Suppressor macrophage (primary cell): ENCODE measurements around the gene RNU5B-1.

ENCODE experiments used
- DNase-seq, 4 experiments: peaks; one replicate each; pipeline ENCODE4 v3.0.0-alpha.2; 2020 to 2022

RNU5B-1 gene

DNA sequence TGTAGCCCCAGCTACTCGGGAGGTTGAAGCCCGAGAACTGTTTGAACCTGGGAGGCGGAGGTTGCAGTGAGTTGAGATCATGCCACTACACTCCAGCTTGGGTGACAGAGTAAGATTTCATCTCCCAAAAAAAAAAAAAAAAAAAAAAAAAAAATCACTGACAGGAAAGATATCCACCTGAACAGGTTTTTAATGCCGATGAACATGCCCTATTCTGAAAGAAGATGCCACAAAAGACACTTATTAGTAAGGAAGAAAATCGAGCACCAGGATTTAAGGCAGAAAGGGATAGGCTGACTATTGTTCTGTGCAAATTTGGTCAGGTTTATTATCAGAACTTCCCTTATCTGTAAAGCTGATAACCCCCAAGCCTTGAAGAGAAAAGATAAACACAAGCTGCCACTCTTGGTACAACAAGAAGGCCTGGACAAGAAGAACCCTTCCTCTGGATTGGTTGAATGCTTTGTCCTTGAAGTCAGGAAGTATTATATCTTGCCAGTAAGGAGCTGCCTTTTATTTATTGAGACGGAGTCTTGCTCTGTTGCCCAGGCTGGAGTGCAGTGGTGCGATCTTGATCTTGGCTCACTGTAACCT is 15.1 kb upstream of the RNU5B-1 start:
- no peak for DNase-seq

- no peak for DNase-seq
These were observed 14.2 kb upstream of the RNU5B-1 start for GRCh38 chr15:65290228-65290627.

GRCh38 chr15:65292938-65293518 is 11.4 kb upstream of the RNU5B-1 start:
- DNase-seq: no peak

GRCh38 chr15:65298731-65299130 is 5.7 kb upstream of the RNU5B-1 start:
- DNase-seq: no peak

DNA sequence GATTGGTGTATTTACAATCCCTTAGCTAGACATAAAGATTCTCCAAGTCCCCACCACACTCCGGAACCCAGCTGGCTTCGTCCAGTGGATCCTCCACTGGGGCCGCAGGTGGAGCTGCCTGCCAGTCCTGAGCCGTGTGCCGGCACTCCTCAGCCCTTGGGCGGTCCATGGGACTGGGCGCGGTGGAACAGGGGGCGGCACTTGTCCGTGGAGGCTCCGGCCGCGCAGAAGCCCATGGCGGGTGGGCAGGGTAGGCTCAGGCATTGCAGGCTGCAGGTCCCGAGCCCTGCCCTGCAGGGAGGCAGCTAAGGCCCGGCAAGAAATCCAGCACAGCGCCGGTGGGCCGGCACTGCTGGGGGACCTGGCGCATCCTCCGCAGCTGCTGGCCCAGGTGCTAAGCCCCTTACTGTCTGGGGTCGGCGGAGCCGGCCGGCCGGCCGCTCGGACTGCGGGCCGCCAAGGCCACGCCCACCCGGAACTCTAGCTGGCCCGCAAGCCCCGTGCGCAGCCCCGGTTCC is 3.5 kb upstream of the RNU5B-1 start:
- DNase-seq: no peak

DNA sequence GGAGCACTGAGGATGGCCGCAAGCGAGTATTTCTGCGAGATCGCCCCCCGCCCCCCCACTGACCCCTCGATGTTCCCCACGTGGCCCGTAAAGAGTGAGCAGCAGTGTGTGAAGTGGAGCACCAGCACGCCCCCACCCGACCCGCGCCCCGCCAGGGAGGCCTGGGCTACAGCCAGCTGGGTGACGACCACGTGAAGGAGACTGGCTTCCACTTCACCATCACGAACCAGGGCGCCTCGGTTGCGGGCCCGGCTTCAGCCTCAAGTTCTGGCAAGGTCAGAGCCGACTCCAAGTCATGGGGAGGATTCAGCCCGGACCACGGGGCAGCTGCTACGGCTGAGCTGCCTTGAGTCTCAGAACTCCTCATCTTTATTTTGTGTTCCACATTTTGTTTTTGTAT is 2.4 kb upstream of the RNU5B-1 start:
- no peak for DNase-seq

- DNase-seq: peak; percentile 46 to 70 (median 55)
These were observed 643 bp upstream of the RNU5B-1 start for GRCh38 chr15:65303687-65304380.

DNA sequence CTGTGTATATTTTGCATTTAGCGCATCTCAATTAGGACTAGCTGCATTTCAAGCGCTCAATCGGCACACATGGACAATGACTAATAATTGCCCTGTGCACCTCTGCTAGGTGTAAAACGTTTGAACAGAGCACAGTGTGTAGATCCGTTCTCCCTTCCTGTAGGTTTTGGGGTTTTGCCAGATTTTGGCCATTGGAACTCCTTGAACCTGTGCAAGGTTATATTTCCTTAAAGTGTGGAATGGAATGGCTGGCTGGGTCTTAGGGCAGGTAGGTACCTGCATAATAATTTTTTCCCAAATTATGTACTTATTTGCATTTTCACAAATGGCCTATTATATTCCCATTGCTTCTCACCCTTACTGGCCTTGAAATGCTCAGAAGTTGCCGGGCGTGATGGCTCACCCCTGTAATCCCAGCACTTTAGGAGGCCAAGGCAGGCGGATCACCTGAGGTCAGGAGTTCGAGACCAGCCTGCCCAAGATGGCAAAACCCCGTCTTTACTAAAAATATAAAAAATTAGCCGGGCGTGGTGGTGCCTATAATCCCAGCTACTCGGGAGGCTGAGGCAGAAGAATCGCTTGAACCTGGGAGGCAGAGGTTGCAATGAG is 777 bp downstream of the RNU5B-1 start:
- DNase-seq: no peak

DNA sequence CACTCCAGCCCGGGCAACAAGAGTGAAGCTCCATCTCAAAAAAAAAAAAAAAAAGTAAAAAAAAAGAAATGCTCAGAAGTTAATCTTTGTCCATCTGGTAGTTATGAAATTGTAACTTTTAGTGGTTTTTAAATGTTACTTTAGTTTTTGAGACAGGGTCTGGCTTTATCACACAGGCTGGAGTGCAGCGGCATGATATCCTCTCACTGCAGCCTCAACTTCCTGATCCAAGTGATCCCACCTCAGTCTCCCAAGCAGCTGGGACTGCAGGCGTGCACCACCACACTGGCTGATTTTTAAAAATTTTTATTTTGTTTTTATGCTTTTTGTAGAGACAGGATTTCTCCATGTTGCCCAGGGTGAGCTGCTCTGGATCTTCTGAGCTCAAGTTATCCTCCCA is 1.3 kb downstream of the RNU5B-1 start:
- no peak for DNase-seq

DNA sequence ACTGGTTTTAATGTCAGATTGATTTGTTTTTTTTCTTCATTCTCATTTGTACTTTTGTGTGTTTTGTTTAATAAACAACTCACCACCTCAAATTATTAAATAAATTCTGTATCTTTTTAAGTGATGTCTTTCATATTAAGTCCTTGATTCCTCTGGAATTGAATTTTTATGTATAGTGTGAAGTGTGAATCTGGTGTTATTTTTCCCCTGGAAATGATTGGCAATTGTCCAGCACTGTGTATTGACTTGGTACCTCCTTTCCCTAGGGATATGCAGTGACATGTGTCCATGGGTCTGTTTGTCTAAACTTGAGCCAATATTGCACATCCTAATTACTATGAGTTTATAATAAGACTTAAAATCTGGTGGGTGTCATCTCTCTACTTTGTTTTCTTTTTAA is 2.1 kb downstream of the RNU5B-1 start:
- DNase-seq: no peak

DNA sequence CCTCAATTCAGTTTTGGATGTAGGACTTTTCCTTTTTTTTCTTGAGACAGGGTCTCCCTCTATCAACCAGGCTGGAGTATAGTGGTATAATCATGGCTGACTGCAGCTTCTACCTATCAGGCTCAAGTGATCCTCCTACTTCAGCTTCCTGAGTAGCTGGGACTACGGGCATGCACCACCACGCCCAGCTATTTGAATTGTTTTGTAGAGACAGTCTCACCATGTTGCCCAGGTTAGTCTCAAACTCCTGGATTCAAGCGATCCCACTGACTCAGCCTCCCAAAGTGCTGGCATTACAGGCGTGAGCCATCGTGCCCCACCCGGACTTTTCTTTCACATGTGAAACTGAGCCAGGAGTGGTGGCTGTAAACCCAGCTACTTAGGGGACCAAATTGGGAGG is 3.5 kb downstream of the RNU5B-1 start:
- no peak for DNase-seq

- DNase-seq: no peak
These were observed 5.5 kb downstream of the RNU5B-1 start for GRCh38 chr15:65309882-65310418.

DNA sequence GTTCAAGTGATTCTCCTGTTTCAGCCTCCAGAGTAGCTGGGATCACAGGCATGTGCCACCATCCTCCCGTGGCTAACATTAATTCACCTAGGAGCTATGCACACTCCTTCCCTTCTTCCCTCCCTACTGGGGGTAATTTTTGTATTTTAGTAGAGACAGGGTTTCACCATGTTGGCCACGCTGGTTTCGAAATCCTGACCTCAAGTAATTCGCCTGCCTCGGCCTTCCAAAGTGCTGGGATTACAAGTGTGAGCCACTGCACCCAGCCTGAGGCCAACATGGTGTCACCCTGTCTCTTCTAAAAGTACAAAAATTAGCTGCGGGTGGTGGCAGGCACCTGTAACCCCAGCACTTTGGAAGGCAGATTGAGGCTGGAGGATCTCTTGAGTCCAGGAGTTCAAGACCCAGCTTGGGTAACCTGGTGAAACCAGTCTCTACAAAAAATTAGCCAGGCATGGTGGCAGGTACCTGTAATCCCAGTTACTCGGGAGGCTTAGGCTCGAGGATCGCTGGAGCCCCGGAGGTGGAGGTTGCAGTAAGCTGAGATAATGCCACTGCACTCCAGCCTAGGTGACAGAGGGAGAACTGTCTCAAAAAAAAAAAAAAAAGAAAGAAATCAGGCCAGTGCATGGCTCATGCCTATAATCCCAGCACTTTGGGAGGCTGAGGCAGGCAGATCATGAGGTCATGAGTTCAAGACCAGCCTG is 6.1 kb downstream of the RNU5B-1 start:
- peak in 1 of 4 experiments; percentile 18 for DNase-seq

DNA sequence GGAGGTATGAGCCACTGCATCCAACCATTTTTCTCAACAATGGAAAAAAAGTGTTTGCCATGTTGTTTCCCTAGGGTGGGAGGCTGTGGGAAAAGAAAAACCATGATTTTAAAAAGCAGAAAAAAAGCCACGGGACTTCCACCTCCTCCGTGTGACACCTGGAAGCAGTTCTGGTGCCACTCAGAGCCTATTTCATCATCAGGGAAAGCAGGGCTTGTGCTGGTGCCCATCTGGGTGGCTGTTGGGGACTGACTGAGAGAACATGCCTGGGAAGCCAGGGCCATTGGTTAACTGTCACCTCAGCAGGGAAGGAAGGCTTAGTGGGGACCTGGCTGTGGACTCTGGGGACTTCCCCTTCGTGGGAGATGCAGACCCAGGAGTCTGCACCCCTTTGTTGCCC is 7.3 kb downstream of the RNU5B-1 start:
- DNase-seq: no peak

DNA sequence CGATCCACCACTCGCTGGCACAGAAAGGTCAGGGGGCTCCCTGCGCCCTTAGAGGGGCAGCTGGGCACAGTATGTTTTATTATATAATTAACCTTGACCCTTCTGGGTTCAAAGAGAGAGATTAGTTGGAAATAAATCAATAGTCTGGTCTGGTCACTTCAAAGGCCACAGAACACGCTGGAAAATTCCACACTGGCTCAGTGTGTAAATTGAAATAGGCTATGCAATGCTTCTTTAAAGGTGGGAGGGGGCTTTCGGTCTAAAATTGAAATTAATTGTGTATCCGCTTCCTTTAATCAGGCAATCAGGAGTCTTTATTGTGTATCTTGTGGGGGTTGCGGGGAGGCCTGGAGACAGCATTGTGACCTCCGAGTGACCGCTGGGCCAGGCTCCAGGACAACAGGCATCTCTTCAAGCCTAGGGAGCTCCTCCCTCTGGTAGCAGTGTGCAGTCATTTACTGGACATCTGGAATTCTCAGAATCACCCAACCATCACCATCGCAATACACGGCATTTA is 8.0 kb downstream of the RNU5B-1 start:
- DNase-seq: no peak

DNA sequence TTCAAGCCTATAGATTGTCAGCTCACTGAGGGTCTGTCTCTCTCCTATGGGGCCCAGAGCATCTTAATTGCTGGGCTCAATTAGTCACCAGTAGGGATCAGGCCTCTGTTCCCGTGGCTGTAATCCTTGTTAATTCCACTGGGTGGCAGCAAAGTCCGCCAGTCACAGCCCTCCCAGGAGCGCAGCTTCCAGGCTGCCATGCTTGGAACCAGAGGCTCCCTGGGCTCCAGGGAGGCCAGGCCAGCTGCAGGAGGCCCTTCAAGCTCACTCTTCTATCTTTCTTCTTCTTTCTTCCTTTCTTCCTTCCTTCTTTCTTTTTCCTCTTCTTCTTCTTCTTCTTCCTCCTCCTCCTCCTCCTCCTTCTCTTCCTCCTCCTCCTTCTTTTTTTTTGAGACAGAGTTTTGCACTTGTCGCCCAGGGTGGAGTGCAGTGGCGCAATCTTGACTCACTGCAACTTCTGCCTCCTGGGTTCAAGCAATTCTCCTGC is 14.4 kb downstream of the RNU5B-1 start:
- DNase-seq: peak; percentile 84 to 89 (median 86)

DNA sequence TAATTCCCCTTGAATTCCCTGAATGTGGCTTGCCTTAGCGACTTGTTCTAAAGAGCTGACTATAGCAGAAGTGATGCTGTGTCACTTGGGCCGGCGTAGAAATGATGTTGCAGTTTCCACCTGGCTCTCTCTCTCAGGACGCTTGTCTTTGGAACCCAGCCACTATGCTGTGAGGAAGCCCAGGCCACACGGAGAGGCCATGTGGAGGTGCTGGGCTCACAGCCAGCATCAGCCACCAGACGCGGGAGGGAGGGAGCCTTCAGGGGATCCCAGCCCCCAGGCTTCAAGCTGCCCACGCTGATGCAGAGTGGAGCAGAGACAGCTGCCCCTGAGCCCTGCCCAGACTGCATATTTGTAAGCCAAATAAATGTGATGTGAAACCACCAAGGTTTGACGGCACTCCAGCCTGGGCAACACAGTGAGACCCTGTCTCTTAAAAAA is 18.6 kb downstream of the RNU5B-1 start:
- no peak for DNase-seq

- DNase-seq: peak in 2 of 4 experiments; percentile 9 to 16
These were observed 21.6 kb downstream of the RNU5B-1 start for GRCh38 chr15:65326117-65326526.

GRCh38 chr15:65326818-65327217 is 22.3 kb downstream of the RNU5B-1 start:
- no peak for DNase-seq

DNA sequence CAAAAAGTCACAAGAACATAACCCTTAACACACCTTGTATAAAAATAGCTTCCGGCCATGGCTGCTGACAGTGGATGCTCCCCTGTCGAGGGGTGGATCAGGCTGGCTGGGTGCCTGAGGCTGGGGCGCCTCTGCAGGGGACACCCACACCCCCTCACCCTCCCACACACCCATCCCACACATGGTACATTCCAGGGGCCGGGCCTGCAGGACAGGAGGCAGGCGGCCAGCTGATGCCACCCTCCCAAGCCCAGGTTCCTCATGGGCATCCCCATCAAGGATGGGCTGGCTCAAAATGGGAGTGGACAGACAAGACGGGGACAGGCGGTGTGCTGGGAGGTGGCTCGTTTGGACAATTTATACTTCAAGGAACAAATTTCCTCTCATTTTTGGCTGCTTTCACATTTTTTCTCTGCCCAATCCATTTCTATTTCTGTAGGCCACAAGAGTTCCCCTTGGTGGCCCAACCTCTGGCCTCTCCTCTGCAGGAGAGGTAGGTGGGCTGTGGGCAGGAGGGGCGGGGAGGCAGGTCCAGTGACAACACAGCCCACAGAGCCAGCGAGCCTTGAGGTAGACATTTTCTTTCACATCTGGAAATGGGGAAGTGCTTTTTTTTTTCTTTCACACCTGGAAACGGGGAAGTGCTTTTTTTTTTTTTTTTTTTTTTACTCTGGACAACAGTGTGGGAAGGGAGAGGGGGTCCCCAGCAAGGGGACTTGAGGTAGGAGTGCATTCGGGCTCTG is 23.3 kb downstream of the RNU5B-1 start:
- DNase-seq: peak in 1 of 4 experiments; percentile 30
